Skeletal muscle satellite cell (primary cell): ENCODE results near the gene CARD8. TPM values are rescaled to one million over a fixed set of nuclear protein-coding genes. Genes with fewer than 3 reads are reported as not detected.
"Not testable (repeated sequence)": the region's sequence is repeated elsewhere in the genome, so short reads cannot be mapped to it uniquely, and the experiment has no call there.

Source experiments
- H3K27me3 ChIP-seq: 2 replicates; pipeline ENCODE4 v1.7.0; 2013; ENCODE audit warnings: low read length; ENCODE audit not compliant: control insufficient read depth, insufficient read depth
- H3K36me3 ChIP-seq: 2 replicates; pipeline ENCODE4 v1.7.0; 2013; ENCODE audit warnings: mild to moderate bottlenecking, control low read depth, low read length; ENCODE audit not compliant: insufficient read depth
- H3K4me1 ChIP-seq: 2 replicates; pipeline ENCODE4 v1.7.0; 2013; ENCODE audit warnings: low read length; ENCODE audit not compliant: control insufficient read depth, insufficient read depth
- H3K4me2 ChIP-seq: 2 replicates; pipeline ENCODE4 v1.7.0; 2013; ENCODE audit warnings: mild to moderate bottlenecking, low read length
- H3K4me3 ChIP-seq: 2 replicates; pipeline ENCODE4 v1.7.0; 2013; ENCODE audit warnings: low read length
- H3K9ac ChIP-seq: 2 replicates; pipeline ENCODE4 v1.7.0; 2013; ENCODE audit warnings: mild to moderate bottlenecking, low read depth, low read length, moderate library complexity
- H3K9me3 ChIP-seq: replicated peaks from 2 replicates; pipeline ENCODE4 v1.7.0; 2013; ENCODE audit warnings: mild to moderate bottlenecking, control low read depth, low read length
- total RNA-seq: library from RNA; depleted of rRNA; stranded (reverse); fragments of >200 nt; gene quantifications from 2 replicates; pipeline ENCODE4 v1.2.3, GENCODE V29; 2012; rRNA removed

The CARD8 gene
- 8.9 and 18.6 TPM in 2 replicates for total RNA-seq

- Histone ChIP-seq H3K36me3 (no peaks in the 10 kb centered on the region), H3K9ac (peak within 1 kb of the TSS; percentile 92), H3K4me3 (peak within 1 kb of the TSS; percentile 88), H3K4me1 (peaks cover 16% of the 10 kb centered on the region), H3K9me3 (no peaks in the 10 kb centered on the region), H3K4me2 (peak within 1 kb of the TSS; percentile 79), H3K27me3 (no peaks in the 10 kb centered on the region)
Observed at GRCh38 chr19:48255376-48256303, at the start of gene CARD8. Gene CARD8 (minus strand): TSS chr19:48255912. CDS start chr19:48241020, 14,892 bp downstream.

- Histone ChIP-seq H3K27me3 (peaks cover 42% of the 10 kb centered on the region), H3K4me1 (no peaks in the 10 kb centered on the region)
Observed at GRCh38 chr19:48303866-48304265, 48.2 kb upstream of the CARD8 start.

GRCh38 chr19:48303367-48303766 is 47.7 kb upstream of the CARD8 start:
- Histone ChIP-seq H3K4me1 (no peaks in the 10 kb centered on the region), H3K27me3 (peaks cover 38% of the 10 kb centered on the region), H3K9me3 (no peaks in the 10 kb centered on the region), H3K4me2 (no peak overlapping the region), H3K4me3 (no peak overlapping the region), H3K36me3 (no peaks in the 10 kb centered on the region), H3K9ac (no peak overlapping the region)

More at GRCh38 chr19:48303866-48304265, 48.2 kb upstream of the CARD8 start:
- Histone ChIP-seq H3K36me3 (no peaks in the 10 kb centered on the region), H3K4me2 (no peak overlapping the region), H3K9me3 (no peaks in the 10 kb centered on the region), H3K9ac (no peak overlapping the region), H3K4me3 (no peak overlapping the region)

GRCh38 chr19:48302600-48302959 is 46.9 kb upstream of the CARD8 start:
- no peaks in the 10 kb centered on the region for H3K36me3 ChIP-seq
- H3K9me3 ChIP-seq, result no peaks in the 10 kb centered on the region
- H3K27me3 ChIP-seq, result peaks cover 38% of the 10 kb centered on the region
- H3K4me3 ChIP-seq, result no peak overlapping the region
- no peak overlapping the region for H3K9ac ChIP-seq
- H3K4me2 ChIP-seq, result no peak overlapping the region
- no peaks in the 10 kb centered on the region for H3K4me1 ChIP-seq

- peaks cover 38% of the 10 kb centered on the region for H3K27me3 ChIP-seq
- H3K36me3 ChIP-seq, result no peaks in the 10 kb centered on the region
Observed at GRCh38 chr19:48301886-48302599, 46.3 kb upstream of the CARD8 start.

GRCh38 chr19:48297975-48298374 is 42.3 kb upstream of the CARD8 start:
- no peak overlapping the region for H3K4me3 ChIP-seq
- H3K4me2 ChIP-seq, result no peak overlapping the region
- no peaks in the 10 kb centered on the region for H3K4me1 ChIP-seq
- no peaks in the 10 kb centered on the region for H3K36me3 ChIP-seq
- H3K9ac ChIP-seq, result no peak overlapping the region
- H3K9me3 ChIP-seq, result no peaks in the 10 kb centered on the region
- H3K27me3 ChIP-seq, result peaks cover 30% of the 10 kb centered on the region

More at GRCh38 chr19:48301886-48302599, 46.3 kb upstream of the CARD8 start:
- H3K9me3 ChIP-seq, result no peaks in the 10 kb centered on the region
- H3K4me1 ChIP-seq, result no peaks in the 10 kb centered on the region
- no peak overlapping the region for H3K9ac ChIP-seq
- H3K4me2 ChIP-seq, result no peak overlapping the region
- no peak overlapping the region for H3K4me3 ChIP-seq

- H3K4me2 ChIP-seq, result no peak overlapping the region
- peaks cover 22% of the 10 kb centered on the region for H3K27me3 ChIP-seq
- H3K4me1 ChIP-seq, result no peaks in the 10 kb centered on the region
- H3K4me3 ChIP-seq, result no peak overlapping the region
- no peaks in the 10 kb centered on the region for H3K9me3 ChIP-seq
- no peak overlapping the region for H3K9ac ChIP-seq
- H3K36me3 ChIP-seq, result no peaks in the 10 kb centered on the region
Observed at GRCh38 chr19:48296963-48297734, 41.4 kb upstream of the CARD8 start.

- H3K27me3 ChIP-seq, result peaks cover 11% of the 10 kb centered on the region
Observed at GRCh38 chr19:48295458-48295857, 39.7 kb upstream of the CARD8 start.

GRCh38 chr19:48292798-48293197 is 37.1 kb upstream of the CARD8 start:
- Histone ChIP-seq H3K9ac (no peak overlapping the region), H3K4me1 (peaks cover 10% of the 10 kb centered on the region), H3K36me3 (no peaks in the 10 kb centered on the region), H3K9me3 (no peaks in the 10 kb centered on the region), H3K27me3 (peaks cover 11% of the 10 kb centered on the region), H3K4me2 (peak overlapping the region; percentile 6), H3K4me3 (no peak overlapping the region)

More at GRCh38 chr19:48295458-48295857, 39.7 kb upstream of the CARD8 start:
- Histone ChIP-seq H3K9ac (no peak overlapping the region), H3K4me2 (no peak overlapping the region), H3K4me1 (peaks cover 6% of the 10 kb centered on the region), H3K9me3 (no peaks in the 10 kb centered on the region), H3K36me3 (no peaks in the 10 kb centered on the region), H3K4me3 (no peak overlapping the region)

- not testable (repeated sequence) for H3K27me3 ChIP-seq, H3K4me3 ChIP-seq, H3K9ac ChIP-seq, H3K36me3 ChIP-seq, H3K9me3 ChIP-seq, H3K4me2 ChIP-seq
- peaks cover 10% of the 10 kb centered on the region for H3K4me1 ChIP-seq
Observed at GRCh38 chr19:48291489-48291815, 35.7 kb upstream of the CARD8 start.
